KMS-11 (cell line): Measurements from ENCODE around the gene CXCR1.
"Not testable (repeated sequence)": the region's sequence is repeated elsewhere in the genome, so short reads cannot be mapped to it uniquely, and the experiment has no call there.

ENCODE experiments used
- H2AFZ ChIP-seq: fragments of 200-600 bp; sonication (generic); 2 replicates; pipeline ENCODE4 v1.6.1; 2016; ENCODE audit warnings: antibody characterized with exemption, mixed run types, low read depth
- H3K27ac ChIP-seq: fragments of 200-600 bp; sonication (generic); 2 replicates; pipeline ENCODE4 v1.6.1; 2016; ENCODE audit warnings: mild to moderate bottlenecking, mixed run types
- H3K27me3 ChIP-seq: fragments of 200-600 bp; sonication (generic); 2 replicates; pipeline ENCODE4 v1.6.1; 2017; ENCODE audit warnings: mild to moderate bottlenecking, low read depth, mixed run types, moderate library complexity; ENCODE audit not compliant: insufficient read depth
- H3K36me3 ChIP-seq: fragments of 200-600 bp; sonication (generic); 2 replicates; pipeline ENCODE4 v1.6.1; 2017; ENCODE audit warnings: mild to moderate bottlenecking, mixed run types; ENCODE audit not compliant: insufficient read depth
- H3K4me1 ChIP-seq: fragments of 200-600 bp; sonication (generic); 2 replicates; pipeline ENCODE4 v1.6.1; 2016; ENCODE audit warnings: mild to moderate bottlenecking, low read depth, mixed run types; ENCODE audit not compliant: poor library complexity, severe bottlenecking
- H3K4me2 ChIP-seq: fragments of 200-600 bp; sonication (generic); 2 replicates; pipeline ENCODE4 v1.7.0; 2016; ENCODE audit warnings: mild to moderate bottlenecking, mixed run types
- H3K4me3 ChIP-seq: fragments of 200-600 bp; sonication (generic); IDR thresholded peaks from 2 replicates; pipeline ENCODE4 v1.6.1; 2017; ENCODE audit warnings: low read depth, low read length, mixed read lengths; ENCODE audit not compliant: insufficient read depth
- H3K79me2 ChIP-seq: fragments of 200-600 bp; sonication (generic); 2 replicates; pipeline ENCODE4 v1.6.1; 2016; ENCODE audit warnings: low read depth, mixed run types; ENCODE audit not compliant: insufficient read depth
- H3K9ac ChIP-seq: fragments of 200-600 bp; sonication (generic); 2 replicates; pipeline ENCODE4 v1.6.1; 2016; ENCODE audit warnings: mild to moderate bottlenecking, mixed run types
- H4K20me1 ChIP-seq: fragments of 200-600 bp; sonication (generic); 2 replicates; pipeline ENCODE4 v1.6.1; 2016; ENCODE audit warnings: mild to moderate bottlenecking, mixed run types; ENCODE audit not compliant: insufficient read depth
- CTCF ChIP-seq: fragments of 200-600 bp; sonication (generic); conservative IDR thresholded peaks from 2 replicates; pipeline ENCODE4 v1.6.1; 2017; ENCODE audit warnings: low read depth, mild to moderate bottlenecking, antibody characterized with exemption, low read length, moderate library complexity, mixed read lengths

CXCR1 gene

GRCh38 chr2:218125626-218126080 lies 41.1 kb downstream of the CXCR1 start, which contains the start of gene CXCR2:
CXCR2 (plus strand) TSS chr2:218126028; CDS start chr2:218134802, 8,774 bp downstream.
- no peak within 1 kb of the TSS for H3K4me3 ChIP-seq
- H3K36me3 ChIP-seq = no peaks in the 10 kb centered on the region
- H3K9ac ChIP-seq = no peak within 1 kb of the TSS
- no peaks in the 10 kb centered on the region for H3K79me2 ChIP-seq
- no peaks in the 10 kb centered on the region for H3K27me3 ChIP-seq
- H3K4me2 ChIP-seq = no peak within 1 kb of the TSS
- H3K4me1 ChIP-seq = no peaks in the 10 kb centered on the region
- no peak within 1 kb of the TSS for H3K27ac ChIP-seq
- TF ChIP-seq CTCF = no peak
- H4K20me1 ChIP-seq = no peaks in the 10 kb centered on the region
- no peak within 1 kb of the TSS for H2AFZ ChIP-seq

DNA sequence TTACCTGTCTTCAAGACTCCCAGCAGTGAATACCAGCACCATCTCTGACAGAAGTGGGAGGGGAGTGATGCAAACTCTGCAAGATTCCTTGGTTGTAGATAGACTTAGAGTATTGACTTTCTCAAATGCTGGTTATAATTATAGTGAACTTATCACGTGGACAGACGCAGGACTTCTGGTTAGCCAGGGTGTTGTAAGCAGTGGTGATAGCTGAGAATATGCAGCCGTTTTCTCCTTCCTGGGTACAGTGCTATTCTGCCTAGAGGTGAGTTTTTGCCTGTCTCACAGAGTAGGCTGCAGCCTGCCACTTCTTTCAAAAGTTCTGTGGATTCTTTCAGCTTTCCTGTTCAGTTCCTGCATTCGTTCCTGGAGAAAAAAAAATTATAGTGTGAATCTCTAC lies 41.7 kb downstream of the CXCR1 start:
- TF ChIP-seq CTCF = no peak
- H3K9ac ChIP-seq = no peak overlapping the region
- H3K4me2 ChIP-seq = no peak overlapping the region
- no peak overlapping the region for H2AFZ ChIP-seq
- no peak overlapping the region for H3K27ac ChIP-seq
- no peaks in the 10 kb centered on the region for H3K27me3 ChIP-seq
- H3K36me3 ChIP-seq = no peaks in the 10 kb centered on the region
- H4K20me1 ChIP-seq = no peaks in the 10 kb centered on the region
- no peaks in the 10 kb centered on the region for H3K4me1 ChIP-seq
- H3K4me3 ChIP-seq = no peak overlapping the region
- no peaks in the 10 kb centered on the region for H3K79me2 ChIP-seq

GRCh38 chr2:218123986-218124385 lies 42.8 kb downstream of the CXCR1 start:
- Histone ChIP-seq H3K4me2 (no peak overlapping the region), H4K20me1 (no peaks in the 10 kb centered on the region), H2AFZ (no peak overlapping the region), H3K4me3 (no peak overlapping the region), H3K79me2 (no peaks in the 10 kb centered on the region), H3K27me3 (no peaks in the 10 kb centered on the region), H3K36me3 (no peaks in the 10 kb centered on the region), H3K4me1 (no peaks in the 10 kb centered on the region), H3K9ac (no peak overlapping the region), H3K27ac (no peak overlapping the region)
- TF ChIP-seq CTCF = no peak

- H3K79me2 ChIP-seq, H2AFZ ChIP-seq, H3K4me2 ChIP-seq, H3K9ac ChIP-seq, H3K27me3 ChIP-seq, H3K27ac ChIP-seq, H3K4me3 ChIP-seq, H3K4me1 ChIP-seq, H3K36me3 ChIP-seq, H4K20me1 ChIP-seq: not testable (repeated sequence)
Observed at GRCh38 chr2:218122286-218122685, 44.5 kb downstream of the CXCR1 start.

DNA sequence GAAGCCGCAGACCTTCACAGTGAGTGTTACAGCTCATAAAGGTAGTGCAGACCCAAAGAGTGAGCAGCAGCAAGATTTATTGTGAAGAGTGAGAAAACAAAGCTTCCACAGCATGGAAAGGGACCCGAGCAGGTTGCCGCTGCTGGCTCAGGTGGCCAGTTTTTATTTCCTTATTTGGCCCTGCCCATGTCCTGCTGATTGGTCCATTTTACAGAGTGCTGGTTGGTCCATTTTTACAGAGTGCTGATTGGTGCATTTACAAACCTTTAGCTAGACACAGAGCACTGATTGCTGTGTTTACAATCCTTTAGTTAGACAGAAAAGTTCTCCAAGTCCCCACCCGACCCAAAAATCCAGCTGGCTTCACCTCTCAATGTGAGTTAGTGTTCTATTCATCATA lies 45.0 kb downstream of the CXCR1 start:
- H3K36me3 ChIP-seq, H3K27me3 ChIP-seq, H4K20me1 ChIP-seq, H3K4me3 ChIP-seq, H2AFZ ChIP-seq, H3K9ac ChIP-seq, H3K27ac ChIP-seq, H3K4me2 ChIP-seq, H3K79me2 ChIP-seq, H3K4me1 ChIP-seq: not testable (repeated sequence)
